ENCODE data around the gene DROSHA.

DNA sequence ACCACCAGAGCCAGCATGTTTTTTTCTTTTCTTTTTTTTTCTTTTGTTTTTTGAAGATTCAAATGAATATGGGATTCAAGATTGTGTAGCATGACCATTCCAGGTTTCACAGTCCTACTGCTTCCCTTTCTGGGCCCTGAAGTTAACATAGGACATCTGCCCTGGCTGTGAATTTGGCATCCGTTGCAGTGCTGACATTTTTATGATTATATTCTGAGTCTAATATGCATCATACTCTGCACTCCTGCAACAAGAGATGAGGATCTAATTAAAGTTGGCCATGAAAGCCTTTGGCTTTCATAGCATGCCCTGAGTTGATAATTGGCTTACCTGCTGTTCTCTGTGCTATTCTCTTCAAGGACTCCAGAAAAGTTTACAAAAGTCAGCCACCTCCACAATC lies 30.1 kb upstream of the DROSHA start:
- TF ChIP-seq CTCF (IDR thresholded peaks at IDR 0.05; ENCODE audit: extremely low read depth in 1 of 2, insufficient read depth in 1 of 2, low read depth in 1 of 2, low read length in 2 of 2) (no peak), FOS (IDR thresholded peaks at IDR 0.05; ENCODE audit: borderline replicate concordance, insufficient read depth, low read length) (no peak), POLR2A (IDR thresholded peaks at IDR 0.05; ENCODE audit: low read depth, low read length) (no peak), POLR2AphosphoS5 (IDR thresholded peaks at IDR 0.05; ENCODE audit: insufficient read depth, low read depth, low read length) (no peak), EZH2 (IDR thresholded peaks at IDR 0.05; ENCODE audit: borderline replicate concordance, low read depth, low read length, severe bottlenecking) (no peak), GATA2 (IDR thresholded peaks at IDR 0.05; ENCODE audit: insufficient read depth, insufficient read length, low read depth, low read length) (no peak), JUN (IDR thresholded peaks at IDR 0.05; ENCODE audit: borderline replicate concordance, insufficient read depth, insufficient read length, low read depth) (no peak), MAX (IDR thresholded peaks at IDR 0.05; ENCODE audit: insufficient read depth, insufficient read length) (no peak), MYC (IDR thresholded peaks at IDR 0.05; ENCODE audit: low read depth, low read length) (no peak)

Measured in endothelial cell of umbilical vein (primary cell).